OCI-LY7 (cell line): ENCODE data around the gene ABCD3. TPM values are rescaled to one million over a fixed set of nuclear protein-coding genes. Genes with fewer than 3 reads are reported as not detected.
"Not testable (repeated sequence)": the region's sequence is repeated elsewhere in the genome, so short reads cannot be mapped to it uniquely, and the experiment has no call there.

Source experiments
- BruUV-seq: library from RNA; stranded (reverse); fragments of 400-500 nt; replicated peaks from 2 replicates; lab custom pipeline; 2021; lab: Mats Ljungman, UMichigan
- CTCF ChIA-PET: fragments of 300-600 bp; sonication (Branson Sonifier 250); formaldehyde crosslinking; loops from one replicate; lab custom pipeline; 2022; ENCODE audit warnings: antibody characterized with exemption; ENCODE audit not compliant: unreplicated experiment; lab: Charles Lee
- POLR2A ChIA-PET: fragments of 300-600 bp; sonication (Branson Sonifier 250); formaldehyde crosslinking; loops from one replicate; lab custom pipeline; 2022; ENCODE audit warnings: antibody characterized with exemption; lab: Charles Lee
- DNase-seq: peaks from one replicate; pipeline ENCODE4 v3.0.0-alpha.2; 2015; ENCODE audit warnings: low spot score
- H2AFZ ChIP-seq: fragments of 200-600 bp; sonication (generic), shearing (Covaris generic); 2 replicates; pipeline ENCODE4 v1.6.1; 2014; ENCODE audit warnings: mild to moderate bottlenecking, antibody characterized with exemption, low read length, moderate library complexity
- H3K27ac ChIP-seq: fragments of 200-600 bp; sonication (generic); 2 replicates; pipeline ENCODE4 v1.5.1; 2014; ENCODE audit warnings: mixed run types, low read depth, mild to moderate bottlenecking, moderate library complexity, low read length, inconsistent platforms; ENCODE audit not compliant: poor library complexity, severe bottlenecking
- H3K36me3 ChIP-seq: fragments of 200-600 bp; sonication (generic); 2 replicates; pipeline ENCODE4 v1.6.1; 2014; ENCODE audit warnings: mild to moderate bottlenecking, antibody characterized with exemption, low read length, moderate library complexity, mixed read lengths; ENCODE audit not compliant: insufficient read depth
- H3K4me1 ChIP-seq: fragments of 200-600 bp; sonication (generic); 2 replicates; pipeline ENCODE4 v1.5.1; 2014; ENCODE audit warnings: mild to moderate bottlenecking, low read length; ENCODE audit not compliant: insufficient read depth, poor library complexity, severe bottlenecking
- H3K4me2 ChIP-seq: fragments of 200-600 bp; sonication (generic); 2 replicates; pipeline ENCODE4 v1.6.1; 2014; ENCODE audit warnings: mild to moderate bottlenecking, low read length
- H3K4me3 ChIP-seq: fragments of 200-600 bp; sonication (generic); 2 replicates; pipeline ENCODE4 v1.5.1; 2014; ENCODE audit warnings: mild to moderate bottlenecking, low read depth, low read length; ENCODE audit not compliant: poor library complexity, severe bottlenecking
- H3K79me2 ChIP-seq: fragments of 200-600 bp; sonication (generic); 2 replicates; pipeline ENCODE4 v1.6.1; 2016; ENCODE audit warnings: low read depth, mild to moderate bottlenecking, low read length, moderate library complexity, mixed read lengths; ENCODE audit not compliant: insufficient read depth
- H3K9me2 ChIP-seq: fragments of 200-600 bp; sonication (generic); 2 replicates; pipeline ENCODE4 v1.6.1; 2016; ENCODE audit warnings: mild to moderate bottlenecking, low read length, mixed read lengths; ENCODE audit not compliant: insufficient read depth
- H3K9me3 ChIP-seq: fragments of 200-600 bp; sonication (generic); 2 replicates; pipeline ENCODE4 v1.6.1; 2014; ENCODE audit warnings: mild to moderate bottlenecking, mixed run types, low read length, mixed read lengths
- H4K20me1 ChIP-seq: fragments of 200-600 bp; sonication (generic); 2 replicates; pipeline ENCODE4 v1.6.1; 2014; ENCODE audit warnings: mild to moderate bottlenecking, antibody characterized with exemption, low read length, moderate library complexity, mixed read lengths; ENCODE audit not compliant: insufficient read depth
- intact Hi-C: fragments of 100-400 bp; cut with micrococcal nuclease; formaldehyde crosslinking; loops from one replicate; pipeline ENCODE4 v1.10.0; 2022; ENCODE audit not compliant: unreplicated experiment
- total RNA-seq, 2 experiments: library from RNA; depleted of rRNA in 1 of 2; stranded (reverse); fragments of >200 nt in 1 of 2; shearing (Covaris generic) in 1 of 2; gene quantifications; 2 replicates each; pipeline ENCODE4 v1.2.3, GENCODE V29; 2014 to 2022

Gene ABCD3
- total RNA-seq, 2 experiments from 2014 or later = 18.3 to 33.8 TPM

GRCh38 chr1:94567975-94568607, 149.9 kb downstream of the ABCD3 start:
- H3K4me3 ChIP-seq, H3K79me2 ChIP-seq, POLR2A ChIA-PET, H2AFZ ChIP-seq, CTCF ChIA-PET, H3K9me3 ChIP-seq, H3K27ac ChIP-seq, H3K9me2 ChIP-seq, BruUV-seq, H4K20me1 ChIP-seq, DNase-seq, H3K4me1 ChIP-seq, H3K36me3 ChIP-seq, intact Hi-C loops, H3K4me2 ChIP-seq: not testable (repeated sequence)

Other genes with a start within 250 kb of the ABCD3 start
- 0.06 TPM in 1 of 2 replicates, not detected in the other for gene ARHGAP29, start 180.8 kb upstream of the ABCD3 start, total RNA-seq (2014; rRNA removed; shearing (Covaris generic))
- not detected in 2 replicates for gene ARHGAP29, start 180.8 kb upstream of the ABCD3 start, total RNA-seq (2022)
- not detected in 2 replicates for gene F3, start 123.4 kb downstream of the ABCD3 start, total RNA-seq (2014; rRNA removed; shearing (Covaris generic))
- 0.20 TPM in 1 of 2 replicates, not detected in the other for gene F3, start 123.4 kb downstream of the ABCD3 start, total RNA-seq (2022)